DOHH2 (cell line): ENCODE measurements around the gene ATP10A.

ENCODE experiments used
- H3F3A ChIP-seq: fragments of 200-600 bp; sonication (generic), shearing (Covaris generic); 2 replicates; pipeline ENCODE4 v1.6.0; 2016; ENCODE audit warnings: antibody characterized with exemption, mild to moderate bottlenecking; ENCODE audit not compliant: control insufficient read depth, insufficient read depth
- H3K27ac ChIP-seq: fragments of 200-600 bp; sonication (generic); 2 replicates; pipeline ENCODE4 v1.5.1; 2014; ENCODE audit warnings: low read depth, mild to moderate bottlenecking, low read length, moderate library complexity
- H3K27me3 ChIP-seq: fragments of 200-600 bp; sonication (generic); 2 replicates; pipeline ENCODE4 v1.6.1; 2014; ENCODE audit warnings: mild to moderate bottlenecking, low read length, mixed read lengths; ENCODE audit not compliant: control insufficient read depth
- H3K36me3 ChIP-seq: fragments of 200-600 bp; sonication (generic); 2 replicates; pipeline ENCODE4 v1.6.1; 2014; ENCODE audit warnings: mild to moderate bottlenecking, low read length, moderate library complexity, mixed read lengths; ENCODE audit not compliant: control insufficient read depth
- H3K4me1 ChIP-seq: fragments of 200-600 bp; sonication (generic); 2 replicates; pipeline ENCODE4 v1.6.1; 2014; ENCODE audit warnings: mild to moderate bottlenecking, low read length, mixed read lengths; ENCODE audit not compliant: control insufficient read depth
- H3K4me2 ChIP-seq: fragments of 200-600 bp; sonication (generic); 2 replicates; pipeline ENCODE4 v1.6.0; 2014; ENCODE audit warnings: mild to moderate bottlenecking, low read length, moderate library complexity
- H3K4me3 ChIP-seq: fragments of 200-600 bp; sonication (generic); 2 replicates; pipeline ENCODE4 v1.5.1; 2014; ENCODE audit warnings: mild to moderate bottlenecking, low read length, mixed read lengths
- H3K79me2 ChIP-seq: fragments of 200-600 bp; sonication (generic); 2 replicates; pipeline ENCODE4 v1.6.1; 2014; ENCODE audit warnings: mild to moderate bottlenecking, low read length, mixed read lengths; ENCODE audit not compliant: control insufficient read depth
- H3K9me2 ChIP-seq: fragments of 200-600 bp; sonication (generic); replicated peaks from 2 replicates; pipeline ENCODE4 v1.6.1; 2014; ENCODE audit warnings: mild to moderate bottlenecking, low read length, mixed read lengths; ENCODE audit not compliant: control insufficient read depth
- H3K9me3 ChIP-seq: fragments of 200-600 bp; sonication (generic); 2 replicates; pipeline ENCODE4 v1.6.1; 2014; ENCODE audit warnings: antibody characterized with exemption, low read length, mixed read lengths; ENCODE audit not compliant: control insufficient read depth, insufficient read depth
- H4K20me1 ChIP-seq: fragments of 200-600 bp; sonication (generic); 2 replicates; pipeline ENCODE4 v1.6.0; 2014; ENCODE audit warnings: low read depth, mild to moderate bottlenecking, antibody characterized with exemption, low read length, moderate library complexity; ENCODE audit not compliant: control insufficient read depth, insufficient read depth
- EZH2phosphoT487 ChIP-seq: fragments of 200-600 bp; sonication (generic); IDR thresholded peaks from 2 replicates; pipeline ENCODE4 v1.6.1; 2017; ENCODE audit warnings: borderline replicate concordance, mild to moderate bottlenecking, antibody characterized with exemption, low read length, moderate library complexity, mixed read lengths
- TF ChIP-seq, protein P1 (sequence below): fragments of 200-600 bp; sonication (generic); IDR thresholded peaks from one replicate; pipeline ENCODE4 v1.5.1; 2014; ENCODE audit warnings: antibody characterized with exemption, mild to moderate bottlenecking, low read depth, low read length; ENCODE audit not compliant: poor library complexity, severe bottlenecking

ATP10A gene

GRCh38 chr15:25661898-25662297, 201.2 kb downstream of the ATP10A start:
- Histone ChIP-seq H4K20me1 (no peaks in the 10 kb centered on the region), H3K27ac (no peak overlapping the region), H3K79me2 (no peaks in the 10 kb centered on the region), H3K4me1 (no peaks in the 10 kb centered on the region), H3K36me3 (no peaks in the 10 kb centered on the region), H3F3A (no peaks in the 10 kb centered on the region), H3K27me3 (no peaks in the 10 kb centered on the region), H3K4me2 (no peak overlapping the region), H3K9me2 (no peaks in the 10 kb centered on the region), H3K9me3 (peaks cover 16% of the 10 kb centered on the region; the same call in 1 of the 2 replicates), H3K4me3 (no peak overlapping the region)
- TF ChIP-seq EZH2phosphoT487 = no peak
- TF ChIP-seq, protein P1, sequence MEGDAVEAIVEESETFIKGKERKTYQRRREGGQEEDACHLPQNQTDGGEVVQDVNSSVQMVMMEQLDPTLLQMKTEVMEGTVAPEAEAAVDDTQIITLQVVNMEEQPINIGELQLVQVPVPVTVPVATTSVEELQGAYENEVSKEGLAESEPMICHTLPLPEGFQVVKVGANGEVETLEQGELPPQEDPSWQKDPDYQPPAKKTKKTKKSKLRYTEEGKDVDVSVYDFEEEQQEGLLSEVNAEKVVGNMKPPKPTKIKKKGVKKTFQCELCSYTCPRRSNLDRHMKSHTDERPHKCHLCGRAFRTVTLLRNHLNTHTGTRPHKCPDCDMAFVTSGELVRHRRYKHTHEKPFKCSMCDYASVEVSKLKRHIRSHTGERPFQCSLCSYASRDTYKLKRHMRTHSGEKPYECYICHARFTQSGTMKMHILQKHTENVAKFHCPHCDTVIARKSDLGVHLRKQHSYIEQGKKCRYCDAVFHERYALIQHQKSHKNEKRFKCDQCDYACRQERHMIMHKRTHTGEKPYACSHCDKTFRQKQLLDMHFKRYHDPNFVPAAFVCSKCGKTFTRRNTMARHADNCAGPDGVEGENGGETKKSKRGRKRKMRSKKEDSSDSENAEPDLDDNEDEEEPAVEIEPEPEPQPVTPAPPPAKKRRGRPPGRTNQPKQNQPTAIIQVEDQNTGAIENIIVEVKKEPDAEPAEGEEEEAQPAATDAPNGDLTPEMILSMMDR = no peak

GRCh38 chr15:25659251-25659650, 203.9 kb downstream of the ATP10A start:
- Histone ChIP-seq H3K4me1 (no peaks in the 10 kb centered on the region), H3K27ac (no peak overlapping the region), H4K20me1 (no peaks in the 10 kb centered on the region), H3K4me3 (no peak overlapping the region), H3K36me3 (no peaks in the 10 kb centered on the region), H3K9me2 (no peaks in the 10 kb centered on the region), H3F3A (no peaks in the 10 kb centered on the region), H3K9me3 (peaks cover 14% of the 10 kb centered on the region; the same call in 1 of the 2 replicates), H3K79me2 (no peaks in the 10 kb centered on the region), H3K27me3 (no peaks in the 10 kb centered on the region), H3K4me2 (no peak overlapping the region)
- TF ChIP-seq, protein P1 = no peak
- TF ChIP-seq EZH2phosphoT487 = no peak

GRCh38 chr15:25658560-25658959, 204.6 kb downstream of the ATP10A start:
- Histone ChIP-seq H3K4me2 (no peak overlapping the region), H3K27ac (no peak overlapping the region), H3K9me3 (peaks cover 14% of the 10 kb centered on the region; the same call in 1 of the 2 replicates), H3K9me2 (no peaks in the 10 kb centered on the region), H3K27me3 (no peaks in the 10 kb centered on the region), H3K4me3 (no peak overlapping the region), H3K79me2 (no peaks in the 10 kb centered on the region), H3K4me1 (no peaks in the 10 kb centered on the region), H3F3A (no peaks in the 10 kb centered on the region), H3K36me3 (no peaks in the 10 kb centered on the region), H4K20me1 (no peaks in the 10 kb centered on the region)
- TF ChIP-seq EZH2phosphoT487 = no peak
- TF ChIP-seq, protein P1 = no peak
